H1 (cell line): ENCODE measurements around the gene SLC52A3.

Source experiments
- CHD2 ChIP-seq: IDR thresholded peaks from 2 replicates; pipeline ENCODE4 v1.6.1; 2012; ENCODE audit warnings: low read length, improper control_type of control experiment
- TF ChIP-seq, protein P1 (sequence below), 3 experiments: IDR thresholded peaks; 1 replicate in 2 of 3; 2 replicates in 1 of 3; pipeline versions ENCODE4 v1.5.1 to v1.6.1; 2011; ENCODE audit warnings: low read length in 3 of 3, mild to moderate bottlenecking in 3 of 3, inconsistent platforms in 2 of 3, low read depth in 1 of 3, moderate library complexity in 1 of 3; ENCODE audit not compliant: insufficient read depth in 1 of 3; ENCODE audit errors: control extremely low read depth in 1 of 3

- no peak for TF ChIP-seq CHD2
- TF ChIP-seq, protein P1, sequence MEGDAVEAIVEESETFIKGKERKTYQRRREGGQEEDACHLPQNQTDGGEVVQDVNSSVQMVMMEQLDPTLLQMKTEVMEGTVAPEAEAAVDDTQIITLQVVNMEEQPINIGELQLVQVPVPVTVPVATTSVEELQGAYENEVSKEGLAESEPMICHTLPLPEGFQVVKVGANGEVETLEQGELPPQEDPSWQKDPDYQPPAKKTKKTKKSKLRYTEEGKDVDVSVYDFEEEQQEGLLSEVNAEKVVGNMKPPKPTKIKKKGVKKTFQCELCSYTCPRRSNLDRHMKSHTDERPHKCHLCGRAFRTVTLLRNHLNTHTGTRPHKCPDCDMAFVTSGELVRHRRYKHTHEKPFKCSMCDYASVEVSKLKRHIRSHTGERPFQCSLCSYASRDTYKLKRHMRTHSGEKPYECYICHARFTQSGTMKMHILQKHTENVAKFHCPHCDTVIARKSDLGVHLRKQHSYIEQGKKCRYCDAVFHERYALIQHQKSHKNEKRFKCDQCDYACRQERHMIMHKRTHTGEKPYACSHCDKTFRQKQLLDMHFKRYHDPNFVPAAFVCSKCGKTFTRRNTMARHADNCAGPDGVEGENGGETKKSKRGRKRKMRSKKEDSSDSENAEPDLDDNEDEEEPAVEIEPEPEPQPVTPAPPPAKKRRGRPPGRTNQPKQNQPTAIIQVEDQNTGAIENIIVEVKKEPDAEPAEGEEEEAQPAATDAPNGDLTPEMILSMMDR (IDR thresholded peaks at IDR 0.05; ENCODE audit: control extremely low read depth in 1 of 3, insufficient read depth in 1 of 3, low read depth in 1 of 3, low read length in 3 of 3), result no peak
These were observed 34.4 kb downstream of the SLC52A3 start for GRCh38 chr20:733861-734260.
